ENCODE data around the gene PODNL1.
"Not testable (repeated sequence)": the region's sequence is repeated elsewhere in the genome, so short reads cannot be mapped to it uniquely, and the experiment has no call there.

Gene PODNL1

GRCh38 chr19:13979686-13980085, 41.5 kb upstream of the PODNL1 start:
- Histone ChIP-seq H3K4me3 (ENCODE audit: low read length) (no peak overlapping the region), H3K27me3 (ENCODE audit: insufficient read depth, low read length) (no peaks in the 10 kb centered on the region), H3K36me3 (ENCODE audit: insufficient read depth, low read length) (peaks cover 30% of the 10 kb centered on the region), H3K4me1 (ENCODE audit: insufficient read depth, low read length) (no peaks in the 10 kb centered on the region), H2AFZ (ENCODE audit: low read depth, low read length) (no peak overlapping the region), H3K9me3 (ENCODE audit: low read length) (no peaks in the 10 kb centered on the region)

- Histone ChIP-seq H2AFZ (ENCODE audit: low read depth, low read length) (no peak overlapping the region), H3K36me3 (ENCODE audit: insufficient read depth, low read length) (peaks cover 32% of the 10 kb centered on the region), H3K4me1 (ENCODE audit: insufficient read depth, low read length) (no peaks in the 10 kb centered on the region), H3K27me3 (ENCODE audit: insufficient read depth, low read length) (no peaks in the 10 kb centered on the region), H3K4me3 (ENCODE audit: low read length) (no peak overlapping the region), H3K9me3 (ENCODE audit: low read length) (no peaks in the 10 kb centered on the region)
Measured at GRCh38 chr19:13979244-13979615, 41.0 kb upstream of the PODNL1 start.

- Histone ChIP-seq H3K36me3 (ENCODE audit: insufficient read depth, low read length) (peaks cover 34% of the 10 kb centered on the region), H3K9me3 (ENCODE audit: low read length) (no peaks in the 10 kb centered on the region), H3K4me3 (ENCODE audit: low read length) (no peak overlapping the region), H3K27me3 (ENCODE audit: insufficient read depth, low read length) (no peaks in the 10 kb centered on the region), H2AFZ (ENCODE audit: low read depth, low read length) (no peak overlapping the region), H3K4me1 (ENCODE audit: insufficient read depth, low read length) (no peaks in the 10 kb centered on the region)
Measured at GRCh38 chr19:13978351-13979243, 40.4 kb upstream of the PODNL1 start.

- no peaks in the 10 kb centered on the region for H3K9me3 ChIP-seq (ENCODE audit: low read length)
- no peak overlapping the region for H2AFZ ChIP-seq (ENCODE audit: low read depth, low read length)
- H3K36me3 ChIP-seq (ENCODE audit: insufficient read depth, low read length) = peaks cover 28% of the 10 kb centered on the region
- H3K4me3 ChIP-seq (ENCODE audit: low read length) = no peak overlapping the region
- no peaks in the 10 kb centered on the region for H3K27me3 ChIP-seq (ENCODE audit: insufficient read depth, low read length)
- no peaks in the 10 kb centered on the region for H3K4me1 ChIP-seq (ENCODE audit: insufficient read depth, low read length)
Measured at GRCh38 chr19:13977803-13978202, 39.6 kb upstream of the PODNL1 start.

GRCh38 chr19:13976446-13976845, 38.2 kb upstream of the PODNL1 start:
- Histone ChIP-seq H3K27me3 (ENCODE audit: insufficient read depth, low read length) (no peaks in the 10 kb centered on the region), H3K4me3 (ENCODE audit: low read length) (no peak overlapping the region), H3K9me3 (ENCODE audit: low read length) (no peaks in the 10 kb centered on the region), H2AFZ (ENCODE audit: low read depth, low read length) (no peak overlapping the region), H3K4me1 (ENCODE audit: insufficient read depth, low read length) (no peaks in the 10 kb centered on the region), H3K36me3 (ENCODE audit: insufficient read depth, low read length) (peaks cover 30% of the 10 kb centered on the region)

- H3K4me3 ChIP-seq (ENCODE audit: low read length) = no peak overlapping the region
- H3K4me1 ChIP-seq (ENCODE audit: insufficient read depth, low read length) = no peaks in the 10 kb centered on the region
- H2AFZ ChIP-seq (ENCODE audit: low read depth, low read length) = no peak overlapping the region
- no peaks in the 10 kb centered on the region for H3K9me3 ChIP-seq (ENCODE audit: low read length)
- peaks cover 33% of the 10 kb centered on the region for H3K36me3 ChIP-seq (ENCODE audit: insufficient read depth, low read length)
- H3K27me3 ChIP-seq (ENCODE audit: insufficient read depth, low read length) = no peaks in the 10 kb centered on the region
Measured at GRCh38 chr19:13975870-13976269, 37.7 kb upstream of the PODNL1 start.

- H3K4me1 ChIP-seq (ENCODE audit: insufficient read depth, low read length) = no peaks in the 10 kb centered on the region
- no peak overlapping the region for H3K4me3 ChIP-seq (ENCODE audit: low read length)
- H3K36me3 ChIP-seq (ENCODE audit: insufficient read depth, low read length) = peaks cover 38% of the 10 kb centered on the region
- no peaks in the 10 kb centered on the region for H3K27me3 ChIP-seq (ENCODE audit: insufficient read depth, low read length)
- H2AFZ ChIP-seq (ENCODE audit: low read depth, low read length) = no peak overlapping the region
- no peaks in the 10 kb centered on the region for H3K9me3 ChIP-seq (ENCODE audit: low read length)
Measured at GRCh38 chr19:13974073-13974472, 35.9 kb upstream of the PODNL1 start.

GRCh38 chr19:13973479-13973878, 35.3 kb upstream of the PODNL1 start:
- peaks cover 43% of the 10 kb centered on the region for H3K36me3 ChIP-seq (ENCODE audit: insufficient read depth, low read length)
- H2AFZ ChIP-seq (ENCODE audit: low read depth, low read length); H3K9me3 ChIP-seq (ENCODE audit: low read length); H3K27me3 ChIP-seq (ENCODE audit: insufficient read depth, low read length); H3K4me3 ChIP-seq (ENCODE audit: low read length); H3K4me1 ChIP-seq (ENCODE audit: insufficient read depth, low read length): not testable (repeated sequence)

- no peaks in the 10 kb centered on the region for H3K4me1 ChIP-seq (ENCODE audit: insufficient read depth, low read length)
- H3K27me3 ChIP-seq (ENCODE audit: insufficient read depth, low read length) = no peaks in the 10 kb centered on the region
- H3K9me3 ChIP-seq (ENCODE audit: low read length) = no peaks in the 10 kb centered on the region
- no peak overlapping the region for H3K4me3 ChIP-seq (ENCODE audit: low read length)
- H2AFZ ChIP-seq (ENCODE audit: low read depth, low read length) = no peak overlapping the region
- H3K36me3 ChIP-seq (ENCODE audit: insufficient read depth, low read length) = peaks cover 42% of the 10 kb centered on the region
Measured at GRCh38 chr19:13972368-13973155, 34.3 kb upstream of the PODNL1 start.

- H3K4me1 ChIP-seq (ENCODE audit: insufficient read depth, low read length); H3K4me3 ChIP-seq (ENCODE audit: low read length); H2AFZ ChIP-seq (ENCODE audit: low read depth, low read length); H3K27me3 ChIP-seq (ENCODE audit: insufficient read depth, low read length); H3K9me3 ChIP-seq (ENCODE audit: low read length): not testable (repeated sequence)
- H3K36me3 ChIP-seq (ENCODE audit: insufficient read depth, low read length) = peaks cover 45% of the 10 kb centered on the region
Measured at GRCh38 chr19:13971868-13972267, 33.7 kb upstream of the PODNL1 start.

GRCh38 chr19:13969897-13970296, 31.7 kb upstream of the PODNL1 start:
- no peaks in the 10 kb centered on the region for H3K9me3 ChIP-seq (ENCODE audit: low read length)
- H3K4me1 ChIP-seq (ENCODE audit: insufficient read depth, low read length) = no peaks in the 10 kb centered on the region
- peaks cover 54% of the 10 kb centered on the region for H3K36me3 ChIP-seq (ENCODE audit: insufficient read depth, low read length)
- no peak overlapping the region for H3K4me3 ChIP-seq (ENCODE audit: low read length)
- no peaks in the 10 kb centered on the region for H3K27me3 ChIP-seq (ENCODE audit: insufficient read depth, low read length)
- H2AFZ ChIP-seq (ENCODE audit: low read depth, low read length) = no peak overlapping the region

GRCh38 chr19:13968999-13969398, 30.8 kb upstream of the PODNL1 start:
- H3K4me3 ChIP-seq (ENCODE audit: low read length) = no peak overlapping the region
- no peaks in the 10 kb centered on the region for H3K4me1 ChIP-seq (ENCODE audit: insufficient read depth, low read length)
- no peak overlapping the region for H2AFZ ChIP-seq (ENCODE audit: low read depth, low read length)
- no peaks in the 10 kb centered on the region for H3K27me3 ChIP-seq (ENCODE audit: insufficient read depth, low read length)
- H3K36me3 ChIP-seq (ENCODE audit: insufficient read depth, low read length) = peaks cover 55% of the 10 kb centered on the region
- no peaks in the 10 kb centered on the region for H3K9me3 ChIP-seq (ENCODE audit: low read length)

GRCh38 chr19:13968383-13968935, 30.2 kb upstream of the PODNL1 start:
- Histone ChIP-seq H3K4me1 (ENCODE audit: insufficient read depth, low read length) (no peaks in the 10 kb centered on the region), H3K4me3 (ENCODE audit: low read length) (no peak overlapping the region), H2AFZ (ENCODE audit: low read depth, low read length) (no peak overlapping the region), H3K27me3 (ENCODE audit: insufficient read depth, low read length) (no peaks in the 10 kb centered on the region), H3K9me3 (ENCODE audit: low read length) (no peaks in the 10 kb centered on the region), H3K36me3 (ENCODE audit: insufficient read depth, low read length) (peaks cover 56% of the 10 kb centered on the region)
